Immature natural killer cell (primary cell): Measurements from ENCODE around the gene TIMP3. TPM values are rescaled to one million over a fixed set of nuclear protein-coding genes. Genes with fewer than 3 reads are reported as not detected.
A peak's percentile ranks its signal among the peaks of the same experiment; 100 is the strongest.

Source experiments
- DNase-seq, 3 donors: peaks; one replicate each; pipeline ENCODE4 v3.0.0; 2022; ENCODE audit warnings: mixed read lengths in 1 of 3
- H3K27ac Mint-ChIP-seq, 6 donors: one replicate each; pipeline ENCODE4 v1.8.0; 2020; ENCODE audit warnings: mixed read lengths in 6 of 6, mild to moderate bottlenecking in 5 of 6, inconsistent platforms in 4 of 6, moderate library complexity in 3 of 6
- H3K27me3 Mint-ChIP-seq, 3 donors: one replicate each; pipeline ENCODE4 v1.8.0; 2020 to 2021; ENCODE audit warnings: low read depth in 3 of 3, mild to moderate bottlenecking in 3 of 3, mixed read lengths in 3 of 3, moderate library complexity in 3 of 3, inconsistent platforms in 1 of 3
- H3K36me3 Mint-ChIP-seq, 3 donors: one replicate each; pipeline ENCODE4 v1.8.0; 2020; ENCODE audit warnings: mixed read lengths in 3 of 3, inconsistent platforms in 2 of 3, mild to moderate bottlenecking in 2 of 3
- H3K4me1 Mint-ChIP-seq, 2 donors: one replicate each; pipeline ENCODE4 v1.8.0; 2020; ENCODE audit warnings: inconsistent platforms in 2 of 2, mild to moderate bottlenecking in 2 of 2, mixed read lengths in 2 of 2, moderate library complexity in 1 of 2
- H3K4me3 Mint-ChIP-seq, 5 donors: one replicate each; pipeline ENCODE4 v1.8.0; 2020; ENCODE audit warnings: mild to moderate bottlenecking in 5 of 5, mixed read lengths in 5 of 5, inconsistent platforms in 3 of 5, moderate library complexity in 3 of 5
- H3K9me3 Mint-ChIP-seq, 6 donors: one replicate each; pipeline ENCODE4 v1.8.0; 2020; ENCODE audit warnings: mild to moderate bottlenecking in 6 of 6, mixed read lengths in 6 of 6, inconsistent platforms in 4 of 6, moderate library complexity in 3 of 6
- polyA plus RNA-seq, 3 donors: library from polyadenylated mRNA; unstranded; fragments of 300-500 nt; fragmentation: Illumina TruSeq; gene quantifications; one replicate each; pipeline ENCODE4 v1.2.3, GENCODE V29; 2021

TIMP3 gene
- polyA plus RNA-seq, 3 donors from 2014 or later: not detected

DNA sequence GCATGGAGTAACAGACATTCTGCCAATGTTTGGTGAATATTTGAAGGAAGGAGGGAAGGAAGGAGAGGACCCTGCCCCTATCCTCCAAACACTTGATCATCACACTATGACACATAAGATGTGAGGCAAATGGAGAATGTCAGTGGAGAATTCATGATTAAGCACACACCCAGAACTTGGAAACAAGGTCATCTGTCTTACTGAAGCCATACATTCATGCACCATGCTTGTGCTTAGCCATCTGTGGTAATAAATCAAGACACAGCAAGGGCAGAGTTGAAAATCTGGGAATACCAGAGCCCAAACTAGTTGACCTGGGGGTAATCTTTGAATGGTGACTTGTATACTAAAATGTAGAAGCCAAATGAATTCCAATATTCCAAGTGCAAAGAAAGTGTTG lies 7.9 kb upstream of the TIMP3 start:
- H3K36me3 Mint-ChIP-seq: no peaks in the 10 kb centered on the region
- H3K9me3 Mint-ChIP-seq: no peaks in the 10 kb centered on the region
- H3K4me3 Mint-ChIP-seq: no peak overlapping the region
- no peak overlapping the region for H3K27ac Mint-ChIP-seq
- peaks cover 1 to 7% (median 1%) of the 10 kb centered on the region in 3 donors for H3K27me3 Mint-ChIP-seq
- peaks cover 0 to 7% of the 10 kb centered on the region in 2 donors for H3K4me1 Mint-ChIP-seq
- DNase-seq: no peak

DNA sequence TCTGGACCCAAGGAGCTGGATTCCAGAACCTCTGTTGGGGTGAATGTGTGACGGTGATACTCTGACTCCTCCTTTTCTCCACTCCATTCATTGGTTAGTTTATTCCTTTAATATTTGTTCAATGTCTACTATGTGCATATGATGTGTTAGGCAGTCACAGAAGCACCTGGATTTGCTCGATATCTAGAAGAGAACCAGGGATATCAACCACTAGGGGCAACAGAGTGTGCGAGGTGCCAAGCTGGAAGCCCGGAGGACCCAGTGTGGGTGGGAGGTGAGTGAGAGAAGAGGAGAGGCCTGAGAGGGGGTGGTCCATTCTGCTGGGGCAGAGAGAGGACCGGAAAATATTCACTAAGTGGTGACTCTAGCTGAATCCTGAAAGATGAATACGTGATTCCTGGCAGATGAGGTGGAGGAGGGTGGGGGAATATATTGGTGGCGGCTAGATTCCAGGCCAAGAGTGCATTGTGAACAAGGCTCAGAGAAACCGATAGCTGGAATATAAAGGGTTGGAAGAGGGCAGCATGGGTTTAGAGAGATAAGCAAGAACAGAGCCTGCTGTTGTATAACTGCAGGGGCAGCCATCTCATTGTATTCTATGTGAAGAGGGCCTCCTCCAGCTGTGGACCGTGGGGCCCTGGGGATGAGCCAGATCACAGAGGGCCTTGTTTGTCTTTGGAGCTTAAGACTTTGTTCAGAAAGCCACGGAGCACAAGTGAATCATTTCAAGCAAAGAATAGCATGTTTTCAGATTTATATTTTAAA lies 6.9 kb upstream of the TIMP3 start:
- no peaks in the 10 kb centered on the region for H3K9me3 Mint-ChIP-seq
- H3K27ac Mint-ChIP-seq: no peak overlapping the region
- no peaks in the 10 kb centered on the region for H3K36me3 Mint-ChIP-seq
- peaks cover 0 to 7% of the 10 kb centered on the region in 2 donors for H3K4me1 Mint-ChIP-seq
- no peak for DNase-seq
- H3K4me3 Mint-ChIP-seq: no peak overlapping the region
- peaks cover 1 to 7% (median 1%) of the 10 kb centered on the region in 3 donors for H3K27me3 Mint-ChIP-seq

DNA sequence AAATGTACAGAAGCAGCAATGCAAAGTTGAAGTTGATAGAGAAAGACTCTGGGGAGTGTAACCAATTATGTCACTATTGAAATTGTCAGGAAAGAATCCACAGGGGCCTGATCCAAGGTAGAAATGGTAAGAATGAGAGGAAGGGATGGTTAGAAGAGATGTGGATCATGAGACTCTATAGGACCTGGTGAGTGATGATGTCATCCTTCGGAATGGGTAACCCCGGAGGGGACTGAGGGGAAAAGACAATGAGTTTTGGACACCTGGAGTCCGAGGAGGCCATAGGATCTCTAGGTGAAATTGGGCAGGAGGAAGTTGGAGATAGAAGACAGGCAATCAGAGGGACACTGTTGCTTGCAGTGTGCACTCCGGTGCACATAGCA lies 6.3 kb upstream of the TIMP3 start:
- Mint-ChIP-seq H3K9me3 (no peaks in the 10 kb centered on the region), H3K36me3 (no peaks in the 10 kb centered on the region), H3K27ac (no peak overlapping the region), H3K27me3 (peaks cover 1 to 9% (median 1%) of the 10 kb centered on the region in 3 donors), H3K4me3 (no peak overlapping the region), H3K4me1 (peaks cover 0 to 7% of the 10 kb centered on the region in 2 donors)
- DNase-seq: no peak

DNA sequence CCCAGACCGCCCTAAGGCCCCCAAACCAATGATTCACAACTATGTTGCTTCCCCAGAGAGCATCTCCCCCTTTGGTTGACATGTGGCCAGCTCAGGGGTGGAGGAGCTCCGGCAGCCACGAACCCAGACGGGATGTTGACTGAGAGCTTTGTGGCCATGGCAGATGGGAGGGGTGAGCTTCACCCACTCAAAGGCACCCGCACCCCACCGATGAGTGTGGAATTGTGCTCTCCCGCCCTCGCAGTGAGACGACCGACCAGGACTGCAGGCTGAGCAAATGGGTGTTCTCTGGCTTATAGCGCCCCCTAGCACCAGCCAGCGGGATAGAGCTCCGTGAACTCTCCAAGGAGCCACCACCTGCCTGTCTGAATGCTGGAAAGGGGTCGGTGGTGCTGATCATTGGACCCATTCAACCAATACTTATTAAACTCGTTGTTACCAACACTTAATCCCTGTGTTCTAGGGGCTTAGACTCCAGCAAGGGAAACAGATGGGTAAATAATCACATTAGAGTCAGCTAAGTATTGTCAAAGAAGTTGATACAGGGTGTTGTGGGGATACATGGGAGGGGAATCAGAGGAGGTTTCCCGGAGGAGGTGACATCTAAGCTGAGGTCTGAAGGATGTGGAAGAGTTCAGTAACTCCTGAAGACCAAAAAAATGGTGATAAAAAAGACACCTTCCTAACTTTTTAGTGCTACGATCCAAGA lies 4.5 kb upstream of the TIMP3 start:
- Mint-ChIP-seq H3K36me3 (no peaks in the 10 kb centered on the region), H3K4me3 (peak overlapping the region in 1 of 5 donors; percentile 41), H3K27me3 (peaks cover 1 to 13% (median 1%) of the 10 kb centered on the region in 3 donors), H3K9me3 (no peaks in the 10 kb centered on the region), H3K4me1 (peaks cover 0 to 7% of the 10 kb centered on the region in 2 donors), H3K27ac (peak overlapping the region in 1 of 6 donors; percentile 53)
- peak; percentile 28 to 55 (median 35) for DNase-seq

DNA sequence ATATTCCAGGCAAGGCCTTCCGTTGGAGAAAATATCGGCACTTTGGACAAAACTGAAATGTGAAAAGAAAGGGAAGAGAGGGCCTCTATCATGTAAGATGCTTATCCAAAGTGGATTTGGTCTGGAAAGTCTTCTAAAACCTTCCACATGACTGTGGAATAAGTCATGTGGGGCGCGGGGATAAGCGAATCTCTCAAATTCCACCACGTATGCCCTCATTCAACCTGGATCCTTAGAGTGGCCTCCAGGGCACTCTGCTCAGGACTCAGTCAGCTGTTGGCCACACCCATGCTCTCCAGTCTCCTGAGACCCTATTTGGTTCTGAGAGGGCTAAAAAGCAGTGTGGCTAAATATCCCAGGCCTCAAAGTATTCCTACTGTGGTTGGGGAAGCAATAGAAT lies 2.0 kb upstream of the TIMP3 start:
- Mint-ChIP-seq H3K27me3 (peaks cover 9 to 23% (median 13%) of the 10 kb centered on the region in 3 donors), H3K27ac (no peak overlapping the region), H3K4me3 (no peak overlapping the region), H3K9me3 (no peaks in the 10 kb centered on the region), H3K36me3 (no peaks in the 10 kb centered on the region), H3K4me1 (peaks cover 2 to 7% of the 10 kb centered on the region in 2 donors)
- no peak for DNase-seq

DNA sequence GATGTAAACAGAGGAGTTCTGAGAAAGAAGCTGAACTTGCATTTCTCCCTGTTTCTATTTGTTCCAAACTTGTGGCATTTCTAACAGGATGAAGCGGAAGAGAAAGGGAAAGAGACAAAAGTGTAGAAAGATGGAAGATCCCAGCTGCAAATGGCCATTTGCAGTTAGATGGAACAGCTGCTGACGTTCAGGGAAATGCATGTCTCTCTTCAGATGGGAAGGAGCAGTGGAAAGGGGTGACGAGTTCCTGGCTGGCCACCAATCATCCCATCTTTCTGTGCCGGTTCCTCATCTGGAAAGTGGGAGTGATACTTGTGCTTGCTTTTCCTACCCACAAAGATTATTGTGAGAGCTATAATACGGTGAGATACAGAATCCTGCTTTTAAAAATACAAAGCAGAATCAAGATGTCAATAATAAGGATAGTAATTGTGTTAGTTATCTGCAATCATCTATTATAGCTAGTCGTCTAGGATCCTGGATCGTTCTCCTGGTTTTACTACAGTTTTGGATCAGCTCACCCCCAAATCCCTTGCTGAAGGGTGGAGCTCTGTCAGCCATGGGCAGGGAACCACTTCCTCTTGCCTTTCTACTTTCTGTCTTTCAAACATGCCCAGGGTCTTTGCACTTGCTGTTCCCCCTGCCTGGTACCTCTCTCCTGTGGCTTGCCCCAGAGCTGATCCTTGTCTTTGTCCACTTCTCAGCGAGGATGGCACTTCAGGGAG lies 1.2 kb upstream of the TIMP3 start:
- H3K4me3 Mint-ChIP-seq: no peak overlapping the region
- H3K36me3 Mint-ChIP-seq: no peaks in the 10 kb centered on the region
- H3K27me3 Mint-ChIP-seq: peaks cover 9 to 20% (median 14%) of the 10 kb centered on the region in 3 donors

DNA sequence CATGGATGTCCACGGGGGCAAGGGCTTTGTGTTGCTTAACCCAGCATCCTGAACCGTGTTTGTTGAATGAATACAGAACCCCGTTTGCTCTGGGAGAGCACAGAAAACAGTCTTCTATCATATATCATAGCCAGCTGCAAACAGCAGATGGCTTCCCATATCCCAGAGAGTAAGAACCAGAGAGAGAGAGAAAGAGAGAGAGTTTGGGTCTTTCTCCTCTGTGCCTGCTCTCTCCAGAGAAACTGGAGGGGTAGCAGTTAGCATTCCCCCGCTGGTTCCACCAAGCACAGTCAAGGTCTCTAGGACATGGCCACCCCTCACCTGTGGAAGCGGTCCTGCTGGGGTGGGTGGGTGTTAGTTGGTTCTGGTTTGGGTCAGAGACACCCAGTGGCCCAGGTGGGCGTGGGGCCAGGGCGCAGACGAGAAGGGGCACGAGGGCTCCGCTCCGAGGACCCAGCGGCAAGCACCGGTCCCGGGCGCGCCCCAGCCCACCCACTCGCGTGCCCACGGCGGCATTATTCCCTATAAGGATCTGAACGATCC lies 440 bp upstream of the TIMP3 start:
- H3K27ac Mint-ChIP-seq: no peak overlapping the region
- H3K27me3 Mint-ChIP-seq: peaks cover 9 to 19% (median 14%) of the 10 kb centered on the region in 3 donors
- DNase-seq: no peak
- H3K36me3 Mint-ChIP-seq: no peaks in the 10 kb centered on the region
- peaks cover 2 to 7% of the 10 kb centered on the region in 2 donors for H3K4me1 Mint-ChIP-seq
- no peaks in the 10 kb centered on the region for H3K9me3 Mint-ChIP-seq
- H3K4me3 Mint-ChIP-seq: peak overlapping the region in 2 of 5 donors; percentile 10 to 65

More for the DNA sequence above, 1.2 kb upstream of the TIMP3 start:
- Mint-ChIP-seq H3K9me3 (no peaks in the 10 kb centered on the region), H3K27ac (no peak overlapping the region), H3K4me1 (peaks cover 2 to 7% of the 10 kb centered on the region in 2 donors)
- no peak for DNase-seq

DNA sequence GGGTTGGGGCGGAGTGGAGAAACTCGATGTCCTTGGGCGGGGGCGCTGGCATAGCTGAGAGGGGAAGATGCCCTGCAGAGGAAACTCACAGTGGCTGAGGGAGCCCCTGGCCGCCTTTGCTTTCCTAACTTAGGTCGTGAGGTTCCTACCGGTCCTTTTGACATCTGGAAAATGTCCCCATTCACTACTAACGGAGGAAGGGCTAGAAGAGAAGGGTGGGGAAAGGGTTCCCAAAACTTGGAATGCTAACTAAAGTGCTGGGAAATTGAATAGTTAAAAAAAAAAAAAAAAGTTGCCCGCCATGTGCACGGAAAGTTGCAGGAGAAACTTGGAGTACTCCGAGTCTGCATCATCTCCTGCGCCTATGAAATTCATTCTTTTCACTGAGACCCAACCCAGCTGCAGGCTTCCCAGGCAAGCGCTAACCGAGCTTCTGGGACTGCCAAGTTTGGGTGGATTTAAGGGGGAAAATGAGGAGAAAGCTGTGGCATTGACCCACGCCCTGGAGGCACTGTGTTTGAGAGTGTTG lies 796 bp downstream of the TIMP3 start:
- peaks cover under 1 to 2% of the 10 kb centered on the region in 2 donors for H3K4me1 Mint-ChIP-seq
- peaks cover 9 to 19% (median 16%) of the 10 kb centered on the region in 3 donors for H3K27me3 Mint-ChIP-seq
- H3K27ac Mint-ChIP-seq: no peak overlapping the region
- no peaks in the 10 kb centered on the region for H3K9me3 Mint-ChIP-seq
- no peaks in the 10 kb centered on the region for H3K36me3 Mint-ChIP-seq
- H3K4me3 Mint-ChIP-seq: peak overlapping the region in 1 of 5 donors; percentile 51
- DNase-seq: no peak

DNA sequence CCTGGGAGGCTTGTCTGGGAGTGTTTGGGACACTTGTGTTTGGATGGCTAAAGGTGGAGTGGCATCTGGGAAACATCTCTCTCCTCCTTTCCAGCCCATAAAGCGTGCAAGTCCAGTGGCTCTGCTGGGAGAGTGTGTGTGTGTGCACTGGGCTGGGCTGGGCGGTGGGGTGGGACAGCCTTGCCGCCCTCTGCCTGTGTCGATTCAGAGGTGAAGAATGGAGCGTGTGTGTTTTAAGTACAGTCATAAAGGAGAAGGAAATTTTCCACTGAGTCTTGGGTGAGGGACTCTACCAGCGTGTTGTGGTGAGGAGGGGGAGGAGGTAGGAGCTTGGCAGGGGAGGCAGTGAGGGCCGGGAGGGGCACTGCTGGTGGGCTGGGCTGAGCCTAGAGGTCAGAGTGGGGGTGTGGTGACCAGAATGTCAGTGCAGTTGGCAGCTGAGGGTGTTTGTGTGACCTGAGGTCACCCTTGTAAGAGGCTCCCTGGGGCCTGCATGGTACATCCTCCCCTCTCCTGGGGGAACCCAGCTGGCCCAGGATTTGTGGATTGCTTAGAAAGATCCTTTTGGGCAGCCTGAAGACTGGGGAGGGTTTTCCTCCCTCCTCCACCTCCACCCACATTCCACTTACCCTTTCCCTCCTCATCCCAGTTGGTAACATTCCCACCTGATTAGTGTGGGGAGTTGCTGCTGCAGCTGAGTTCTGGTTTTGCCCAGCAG lies 1.7 kb downstream of the TIMP3 start:
- Mint-ChIP-seq H3K4me3 (peak overlapping the region in 1 of 5 donors; percentile 17), H3K9me3 (peaks cover 0 to 2% (median 0%) of the 10 kb centered on the region in 6 donors), H3K27me3 (peaks cover 8 to 19% (median 16%) of the 10 kb centered on the region in 3 donors), H3K27ac (no peak overlapping the region), H3K36me3 (no peaks in the 10 kb centered on the region), H3K4me1 (peaks cover 0 to 2% of the 10 kb centered on the region in 2 donors)
- DNase-seq: no peak

DNA sequence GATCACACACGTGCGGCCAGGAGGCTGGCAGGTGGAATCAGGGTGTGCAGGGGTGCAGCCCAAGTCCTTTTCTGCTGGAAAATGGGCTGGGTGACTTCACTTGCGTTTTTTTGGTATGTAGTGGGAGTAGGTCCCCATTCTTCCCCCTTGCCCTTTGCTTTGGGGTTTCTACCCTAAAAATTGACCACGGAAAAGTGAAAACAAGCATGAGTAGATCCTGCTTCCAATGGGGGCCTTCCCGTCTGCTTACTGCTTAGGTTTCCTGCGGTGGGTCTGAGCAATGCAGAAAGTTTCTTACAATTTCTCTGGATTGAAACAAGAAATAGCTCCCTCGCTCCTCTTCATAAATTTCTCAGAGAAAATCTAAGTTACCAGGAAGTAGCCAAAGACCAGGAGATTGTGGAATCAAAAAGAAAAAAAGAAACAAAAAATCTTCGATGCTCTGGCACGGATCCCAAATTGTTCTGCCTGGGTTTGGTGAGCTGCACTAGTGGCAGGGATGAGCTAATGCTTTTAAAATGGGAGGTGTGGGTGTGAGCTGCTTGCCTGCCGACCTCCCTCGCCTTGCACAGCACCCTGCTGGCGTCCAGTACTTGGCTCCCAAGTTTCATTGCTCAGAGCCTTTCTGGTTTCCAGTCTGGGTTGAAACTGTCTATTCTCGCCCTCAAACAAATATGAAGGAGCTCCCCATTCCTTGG lies 2.4 kb downstream of the TIMP3 start:
- peaks cover 0 to 2% of the 10 kb centered on the region in 2 donors for H3K4me1 Mint-ChIP-seq
- DNase-seq: no peak
- H3K27ac Mint-ChIP-seq: no peak overlapping the region
- no peaks in the 10 kb centered on the region for H3K36me3 Mint-ChIP-seq
- peaks cover 8 to 19% (median 16%) of the 10 kb centered on the region in 3 donors for H3K27me3 Mint-ChIP-seq
- no peak overlapping the region for H3K4me3 Mint-ChIP-seq
- peaks cover 0 to 2% (median 0%) of the 10 kb centered on the region in 6 donors for H3K9me3 Mint-ChIP-seq

DNA sequence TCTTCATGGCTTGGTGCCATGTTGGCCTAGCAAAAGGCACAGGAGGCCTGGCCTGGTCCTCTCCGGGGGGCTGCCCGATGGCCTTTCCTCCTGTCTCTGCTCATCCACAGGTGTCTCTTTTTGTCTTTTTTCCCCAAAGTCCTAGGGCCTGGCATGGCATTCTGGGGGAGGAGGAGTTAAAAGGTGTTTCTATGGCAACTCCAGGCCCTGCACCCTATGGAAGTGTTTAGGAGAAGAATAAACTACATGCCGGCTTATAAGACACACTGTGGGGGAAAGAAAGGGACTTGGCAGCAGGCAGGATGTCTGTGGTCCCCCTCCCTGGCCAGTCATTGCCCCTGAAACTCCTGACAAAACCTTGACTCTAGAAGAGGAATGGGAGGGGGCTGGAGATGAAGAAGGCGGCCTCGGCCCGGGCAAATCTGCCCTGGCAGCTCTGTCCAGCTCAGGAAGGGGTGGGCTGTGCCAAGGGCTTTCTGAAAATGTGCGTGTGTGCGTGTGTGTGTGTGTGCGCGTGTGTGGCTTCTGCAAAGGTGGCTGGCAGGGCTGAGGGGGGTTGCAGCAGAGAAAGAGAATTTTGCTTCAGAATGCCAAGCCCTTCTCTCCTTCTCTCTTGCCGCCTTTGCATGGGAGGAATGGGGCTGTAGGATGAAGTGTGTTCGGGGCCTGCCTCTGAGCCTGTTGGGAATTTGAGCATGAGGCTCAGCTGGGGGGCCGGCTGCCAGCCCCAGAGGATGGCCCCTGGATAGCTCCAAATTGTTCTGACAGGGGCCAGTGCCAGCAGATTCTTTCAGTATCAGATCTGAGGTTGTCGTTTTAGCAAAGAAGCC lies 3.2 kb downstream of the TIMP3 start:
- DNase-seq: no peak
- Mint-ChIP-seq H3K27ac (no peak overlapping the region), H3K4me1 (peaks cover 0 to 2% of the 10 kb centered on the region in 2 donors), H3K36me3 (no peaks in the 10 kb centered on the region), H3K27me3 (peaks cover 9 to 19% (median 16%) of the 10 kb centered on the region in 3 donors), H3K9me3 (peaks cover 0 to 2% (median 0%) of the 10 kb centered on the region in 6 donors), H3K4me3 (no peak overlapping the region)
